HEK293 (cell line): ENCODE results near the gene NAGLU.
A peak's percentile ranks its signal among the peaks of the same experiment; 100 is the strongest.
"Not testable (repeated sequence)": the region's sequence is repeated elsewhere in the genome, so short reads cannot be mapped to it uniquely, and the experiment has no call there.

Experiments used
- CTCF ChIA-PET: fragments of 350-600 bp; formaldehyde crosslinking; extraction: SDS; loops from one replicate; lab custom pipeline; 2021; ENCODE audit warnings: antibody characterized with exemption; lab: Yijun Ruan, JAX
- POLR2A ChIA-PET: fragments of 300-600 bp; formaldehyde crosslinking; extraction: SDS; loops from one replicate; lab custom pipeline; 2020; ENCODE audit warnings: antibody characterized with exemption, inconsistent platforms; lab: Yijun Ruan, JAX
- H3K27ac ChIP-seq: fragments of 200-500 bp; sonication (Bioruptor generic); 2 replicates; pipeline ENCODE4 v1.5.1; 2014; ENCODE audit warnings: low read depth, low read length, control low read depth, inconsistent platforms; ENCODE audit errors: extremely low read depth
- H3K36me3 ChIP-seq, 2 experiments: fragments of 200-500 bp in 1 of 2; sonication (Bioruptor generic) in 1 of 2; 1 replicate in 1 of 2; 2 replicates in 1 of 2; pipeline ENCODE4 v1.5.1; 2014 to 2017; ENCODE audit warnings: inconsistent platforms in 2 of 2, low read length in 2 of 2; ENCODE audit not compliant: control insufficient read depth in 2 of 2, insufficient read depth in 1 of 2
- H3K4me1 ChIP-seq: fragments of 200-500 bp; sonication (Bioruptor generic); 2 replicates; pipeline ENCODE4 v1.5.1; 2014; ENCODE audit warnings: mild to moderate bottlenecking, low read length, inconsistent platforms; ENCODE audit not compliant: control insufficient read depth, insufficient read depth
- H3K4me3 ChIP-seq: 2 replicates; pipeline ENCODE4 v1.5.1; 2011; ENCODE audit warnings: low read depth, mild to moderate bottlenecking, control low read depth, low read length, moderate library complexity
- H3K9me3 ChIP-seq: fragments of 200-500 bp; sonication (Bioruptor generic); 2 replicates; pipeline ENCODE4 v1.5.1; 2014; ENCODE audit warnings: low read depth, low read length, inconsistent platforms; ENCODE audit not compliant: control insufficient read depth, insufficient read depth
- EGR2 ChIP-seq: fragments of 450-650 bp; formaldehyde crosslinking; IDR thresholded peaks from 2 replicates; pipeline ENCODE4 v1.5.1; 2016; ENCODE audit warnings: low read depth, missing biosample characterization, missing genetic modification characterization
- GLI4 ChIP-seq: fragments of 450-650 bp; formaldehyde crosslinking; IDR thresholded peaks from 2 replicates; pipeline ENCODE4 v1.5.1; 2016; ENCODE audit warnings: missing biosample characterization, missing genetic modification characterization
- KLF1 ChIP-seq: fragments of 450-650 bp; formaldehyde crosslinking; IDR thresholded peaks from 2 replicates; pipeline ENCODE4 v1.5.1; 2016; ENCODE audit warnings: missing biosample characterization, missing genetic modification characterization
- PRDM1 ChIP-seq: fragments of 450-650 bp; formaldehyde crosslinking; IDR thresholded peaks from 2 replicates; pipeline ENCODE4; 2016; ENCODE audit warnings: missing biosample characterization, missing genetic modification characterization
- SALL2 ChIP-seq: fragments of 450-650 bp; formaldehyde crosslinking; IDR thresholded peaks from 2 replicates; pipeline ENCODE4 v1.5.0; 2017; ENCODE audit warnings: missing biosample characterization, mild to moderate bottlenecking, missing genetic modification characterization, borderline replicate concordance
- ZFHX2 ChIP-seq: fragments of 450-650 bp; formaldehyde crosslinking; conservative IDR thresholded peaks from 2 replicates; pipeline ENCODE4 v1.5.1; 2016; ENCODE audit warnings: missing biosample characterization, missing genetic modification characterization
- ZNF138 ChIP-seq: fragments of 450-650 bp; formaldehyde crosslinking; IDR thresholded peaks from 2 replicates; pipeline ENCODE4 v1.5.1; 2016; ENCODE audit warnings: missing biosample characterization, missing genetic modification characterization, borderline replicate concordance
- ZNF221 ChIP-seq: fragments of 450-650 bp; formaldehyde crosslinking; IDR thresholded peaks from 2 replicates; pipeline ENCODE4 v1.5.1; 2017; ENCODE audit warnings: missing biosample characterization, missing genetic modification characterization, borderline replicate concordance
- ZNF530 ChIP-seq: fragments of 450-650 bp; formaldehyde crosslinking; IDR thresholded peaks from 2 replicates; pipeline ENCODE4 v1.5.1; 2016; ENCODE audit warnings: low read depth, missing biosample characterization, missing genetic modification characterization
- ZNF544 ChIP-seq: fragments of 450-650 bp; formaldehyde crosslinking; IDR thresholded peaks from 2 replicates; pipeline ENCODE4 v1.5.0; 2017; ENCODE audit warnings: missing biosample characterization, missing genetic modification characterization
- ZNF558 ChIP-seq: fragments of 450-650 bp; formaldehyde crosslinking; IDR thresholded peaks from 2 replicates; pipeline ENCODE4 v1.5.1; 2016; ENCODE audit warnings: missing biosample characterization, missing genetic modification characterization
- ZNF561 ChIP-seq: fragments of 450-650 bp; IDR thresholded peaks from 2 replicates; pipeline ENCODE4 v1.5.1; 2018; ENCODE audit warnings: missing biosample characterization, missing genetic modification characterization, borderline replicate concordance
- ZNF600 ChIP-seq: fragments of 450-650 bp; formaldehyde crosslinking; IDR thresholded peaks from 2 replicates; pipeline ENCODE4 v1.5.1; 2016; ENCODE audit warnings: missing biosample characterization, missing genetic modification characterization
- ZNF670 ChIP-seq: fragments of 450-650 bp; formaldehyde crosslinking; IDR thresholded peaks from 2 replicates; pipeline ENCODE4 v1.5.1; 2016; ENCODE audit warnings: missing biosample characterization, missing genetic modification characterization, low read depth
- ZNF768 ChIP-seq: fragments of 450-650 bp; formaldehyde crosslinking; IDR thresholded peaks from 2 replicates; pipeline ENCODE4 v1.5.1; 2018; ENCODE audit warnings: missing biosample characterization, mild to moderate bottlenecking, missing genetic modification characterization
- TF ChIP-seq, protein P1 (sequence below): fragments of 450-650 bp; formaldehyde crosslinking; IDR thresholded peaks from 2 replicates; pipeline ENCODE4 v1.5.1; 2017; ENCODE audit warnings: missing biosample characterization, missing genetic modification characterization
- TF ChIP-seq, protein P2 (sequence below): fragments of 450-650 bp; formaldehyde crosslinking; IDR thresholded peaks from 2 replicates; pipeline ENCODE4 v1.5.1; 2017; ENCODE audit warnings: missing biosample characterization, missing genetic modification characterization
- TF ChIP-seq, protein P3 (sequence below): fragments of 450-650 bp; formaldehyde crosslinking; optimal IDR thresholded peaks from 2 replicates; pipeline ENCODE3; 2016; ENCODE audit warnings: missing biosample characterization, mild to moderate bottlenecking, missing genetic modification characterization
- TF ChIP-seq, protein P4 (sequence below): fragments of 450-650 bp; formaldehyde crosslinking; IDR thresholded peaks from 2 replicates; pipeline ENCODE4 v1.5.1; 2016; ENCODE audit warnings: missing biosample characterization, missing genetic modification characterization

The NAGLU gene

DNA sequence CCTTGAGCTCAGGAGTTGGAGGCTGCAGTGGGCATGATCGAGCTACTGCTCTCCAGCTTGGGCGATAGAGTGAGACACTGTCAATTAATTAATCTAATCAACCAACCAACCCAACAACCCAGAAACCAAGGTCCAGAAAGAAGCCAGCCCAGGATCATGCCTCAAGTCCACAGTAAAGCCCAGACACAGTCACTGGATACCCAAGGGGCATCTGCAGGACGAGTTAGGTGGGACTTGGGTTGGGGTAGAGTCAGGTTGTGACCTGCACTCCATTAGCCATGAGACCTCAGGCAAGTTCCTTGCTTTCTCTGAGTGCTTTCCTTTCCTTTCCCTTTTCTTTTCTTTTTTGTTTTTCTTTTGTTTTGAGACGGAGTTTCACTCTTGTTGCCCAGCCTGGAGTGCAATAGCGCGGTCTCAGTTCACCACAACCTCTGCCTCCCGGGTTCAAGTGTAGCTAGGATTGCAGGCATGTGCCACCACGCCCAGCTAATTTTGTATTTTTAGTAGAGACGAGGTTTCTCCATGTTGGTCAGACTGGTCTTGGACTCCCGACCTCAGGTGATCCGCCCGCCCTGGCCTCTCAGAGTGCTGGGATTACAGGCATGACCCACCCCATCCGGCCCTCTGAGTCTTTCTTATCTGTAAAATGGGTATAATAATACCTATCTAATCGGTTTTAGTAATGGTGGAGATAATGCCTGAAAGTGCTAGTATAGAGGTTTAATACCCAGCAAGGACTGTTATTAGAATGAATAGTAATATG lies 13.1 kb downstream of the NAGLU start:
- Histone ChIP-seq H3K4me1 (peaks cover 4% of the 10 kb centered on the region; the same call in 1 of the 2 replicates), H3K4me3 (no peak overlapping the region), H3K36me3 (peaks cover 4 to 8% of the 10 kb centered on the region in 2 experiments; a peak in 2 of 3 replicates), H3K9me3 (no peaks in the 10 kb centered on the region), H3K27ac (peak overlapping the region; percentile 37)
- POLR2A ChIA-PET = interaction anchor here (0.6 to 1.8 kb wide), 7 partner anchors 18 to 214 kb away, joined by 3 to 8 read pairs (median 4); partner anchors contain the start of genes CAVIN1, MLX, RETREG3 and TUBG1
- TF ChIP-seq PRDM1 (tag by site-specific recombination) (peak; percentile 97), SALL2 (tag by site-specific recombination) (no peak), ZNF670 (tag by site-specific recombination) (no peak), ZNF544 (tag by site-specific recombination) (no peak), ZNF530 (tag by site-specific recombination) (no peak)
- TF ChIP-seq, protein P1, sequence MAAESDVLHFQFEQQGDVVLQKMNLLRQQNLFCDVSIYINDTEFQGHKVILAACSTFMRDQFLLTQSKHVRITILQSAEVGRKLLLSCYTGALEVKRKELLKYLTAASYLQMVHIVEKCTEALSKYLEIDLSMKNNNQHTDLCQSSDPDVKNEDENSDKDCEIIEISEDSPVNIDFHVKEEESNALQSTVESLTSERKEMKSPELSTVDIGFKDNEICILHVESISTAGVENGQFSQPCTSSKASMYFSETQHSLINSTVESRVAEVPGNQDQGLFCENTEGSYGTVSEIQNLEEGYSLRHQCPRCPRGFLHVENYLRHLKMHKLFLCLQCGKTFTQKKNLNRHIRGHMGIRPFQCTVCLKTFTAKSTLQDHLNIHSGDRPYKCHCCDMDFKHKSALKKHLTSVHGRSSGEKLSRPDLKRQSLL (tag by site-specific recombination) = peak; percentile 71; the same call in 1 of the 2 replicates
- CTCF ChIA-PET = interaction anchor here (0.6 to 4.3 kb wide), 12 partner anchors 10 to 227 kb away, joined by 3 to 19 read pairs (median 4); partner anchors contain the start of genes COASY and NAGLU

DNA sequence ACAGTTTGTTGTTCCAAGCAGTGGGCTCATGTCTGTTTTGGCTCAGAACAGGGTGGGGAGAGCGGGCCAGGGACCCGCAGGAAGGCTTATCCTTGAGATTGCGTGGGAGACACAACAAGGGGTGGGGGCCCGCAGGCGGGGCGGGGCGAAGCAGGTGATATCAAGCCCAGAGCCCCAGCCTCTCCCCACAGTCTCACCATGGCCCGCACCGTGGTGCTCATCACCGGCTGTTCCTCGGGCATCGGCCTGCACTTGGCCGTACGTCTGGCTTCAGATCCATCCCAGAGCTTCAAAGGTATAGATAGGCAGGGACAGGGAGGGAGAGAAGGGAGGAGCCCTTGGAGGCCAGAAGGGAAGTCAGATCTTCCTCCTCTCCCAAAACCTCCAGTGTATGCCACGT lies 16.7 kb downstream of the NAGLU start, which contains the start of gene HSD17B1:
TSS of gene HSD17B1 (plus strand) at position 188 of the 400 bp plus-strand sequence. CDS start at position 199, 11 bp downstream.
- Histone ChIP-seq H3K4me3 (peak within 1 kb of the TSS; percentile 68; the same call in 1 of the 2 replicates), H3K27ac (peak within 1 kb of the TSS; percentile 95; the same call in 1 of the 2 replicates)
- CTCF ChIA-PET = interaction anchor here (1.1 kb wide), 1 partner anchor 434 kb away, joined by 3 read pairs; no protein-coding TSS in a partner anchor
- TF ChIP-seq ZFHX2 (tag by site-specific recombination) = 0 out of 2 replicates have a peak, but pooled peaks have one; percentile 12
- H3K4me1 ChIP-seq, H3K36me3 ChIP-seq, H3K9me3 ChIP-seq, POLR2A ChIA-PET: not testable (repeated sequence)

DNA sequence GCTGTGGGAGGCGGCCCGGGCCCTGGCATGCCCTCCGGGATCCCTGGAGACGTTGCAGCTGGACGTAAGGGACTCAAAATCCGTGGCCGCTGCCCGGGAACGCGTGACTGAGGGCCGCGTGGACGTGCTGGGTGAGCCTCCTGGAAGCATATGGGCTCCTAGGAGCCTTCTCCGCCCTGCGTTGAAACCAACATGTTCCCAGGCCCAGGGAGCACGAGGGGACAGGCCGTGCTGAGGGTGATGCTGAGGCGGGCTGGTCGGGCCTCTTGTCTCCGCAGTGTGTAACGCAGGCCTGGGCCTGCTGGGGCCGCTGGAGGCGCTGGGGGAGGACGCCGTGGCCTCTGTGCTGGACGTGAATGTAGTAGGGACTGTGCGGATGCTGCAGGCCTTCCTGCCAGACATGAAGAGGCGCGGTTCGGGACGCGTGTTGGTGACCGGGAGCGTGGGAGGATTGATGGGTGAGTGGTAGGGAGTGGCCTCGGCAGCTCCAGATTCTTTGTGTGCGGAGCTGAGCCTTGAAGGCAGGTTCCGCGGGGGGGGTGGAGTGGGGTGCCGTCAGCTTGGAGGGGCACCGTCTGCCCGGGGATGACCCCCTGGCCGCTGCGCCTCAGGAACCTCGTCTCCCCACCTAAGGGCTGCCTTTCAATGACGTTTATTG lies 17.2 kb downstream of the NAGLU start:
- TF ChIP-seq ZNF558 (no peak), GLI4 (tag by site-specific recombination) (0 out of 2 replicates have a peak, but pooled peaks have one; percentile 21), KLF1 (tag by site-specific recombination) (no peak), ZNF768 (tag by site-specific recombination) (no peak), ZFHX2 (tag by site-specific recombination) (peak; percentile 36; the same call in 1 of the 2 replicates), ZNF138 (tag by site-specific recombination) (no peak), ZNF600 (tag by site-specific recombination) (peak; percentile 94), EGR2 (tag by site-specific recombination) (peak; percentile 55), ZNF561 (tag by site-specific recombination) (no peak), ZNF221 (tag by site-specific recombination) (no peak)
- TF ChIP-seq, protein P2, sequence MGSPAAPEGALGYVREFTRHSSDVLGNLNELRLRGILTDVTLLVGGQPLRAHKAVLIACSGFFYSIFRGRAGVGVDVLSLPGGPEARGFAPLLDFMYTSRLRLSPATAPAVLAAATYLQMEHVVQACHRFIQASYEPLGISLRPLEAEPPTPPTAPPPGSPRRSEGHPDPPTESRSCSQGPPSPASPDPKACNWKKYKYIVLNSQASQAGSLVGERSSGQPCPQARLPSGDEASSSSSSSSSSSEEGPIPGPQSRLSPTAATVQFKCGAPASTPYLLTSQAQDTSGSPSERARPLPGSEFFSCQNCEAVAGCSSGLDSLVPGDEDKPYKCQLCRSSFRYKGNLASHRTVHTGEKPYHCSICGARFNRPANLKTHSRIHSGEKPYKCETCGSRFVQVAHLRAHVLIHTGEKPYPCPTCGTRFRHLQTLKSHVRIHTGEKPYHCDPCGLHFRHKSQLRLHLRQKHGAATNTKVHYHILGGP = no peak
- TF ChIP-seq, protein P3, sequence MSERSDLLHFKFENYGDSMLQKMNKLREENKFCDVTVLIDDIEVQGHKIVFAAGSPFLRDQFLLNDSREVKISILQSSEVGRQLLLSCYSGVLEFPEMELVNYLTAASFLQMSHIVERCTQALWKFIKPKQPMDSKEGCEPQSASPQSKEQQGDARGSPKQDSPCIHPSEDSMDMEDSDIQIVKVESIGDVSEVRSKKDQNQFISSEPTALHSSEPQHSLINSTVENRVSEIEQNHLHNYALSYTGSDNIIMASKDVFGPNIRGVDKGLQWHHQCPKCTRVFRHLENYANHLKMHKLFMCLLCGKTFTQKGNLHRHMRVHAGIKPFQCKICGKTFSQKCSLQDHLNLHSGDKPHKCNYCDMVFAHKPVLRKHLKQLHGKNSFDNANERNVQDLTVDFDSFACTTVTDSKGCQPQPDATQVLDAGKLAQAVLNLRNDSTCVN (tag by site-specific recombination) = no peak
- TF ChIP-seq, protein P4, sequence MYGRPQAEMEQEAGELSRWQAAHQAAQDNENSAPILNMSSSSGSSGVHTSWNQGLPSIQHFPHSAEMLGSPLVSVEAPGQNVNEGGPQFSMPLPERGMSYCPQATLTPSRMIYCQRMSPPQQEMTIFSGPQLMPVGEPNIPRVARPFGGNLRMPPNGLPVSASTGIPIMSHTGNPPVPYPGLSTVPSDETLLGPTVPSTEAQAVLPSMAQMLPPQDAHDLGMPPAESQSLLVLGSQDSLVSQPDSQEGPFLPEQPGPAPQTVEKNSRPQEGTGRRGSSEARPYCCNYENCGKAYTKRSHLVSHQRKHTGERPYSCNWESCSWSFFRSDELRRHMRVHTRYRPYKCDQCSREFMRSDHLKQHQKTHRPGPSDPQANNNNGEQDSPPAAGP = peak; percentile 43; the same call in 1 of the 2 replicates
- Histone ChIP-seq H3K36me3 (peaks cover 0 to 4% of the 10 kb centered on the region in 2 experiments; a peak in 2 of 3 replicates), H3K4me1 (peaks cover 9% of the 10 kb centered on the region; the same call in 1 of the 2 replicates), H3K27ac (no peak overlapping the region), H3K4me3 (no peak overlapping the region), H3K9me3 (no peaks in the 10 kb centered on the region)
- ChIA-PET CTCF (no interaction called here), POLR2A (interaction anchor here (2.0 to 2.4 kb wide), 2 partner anchors 14 to 17 kb away, joined by 6 to 11 read pairs; partner anchors contain the start of genes MLX and NAGLU)
